GM21723 (cell line): ENCODE results near the gene EIF2AK3.
"Not testable (repeated sequence)": the region's sequence is repeated elsewhere in the genome, so short reads cannot be mapped to it uniquely, and the experiment has no call there.

ENCODE experiments used
- ATAC-seq: cut with Tn5 transposase; IDR thresholded peaks from one replicate; pipeline ENCODE4 v1.9.1; 2021; ENCODE audit warnings: mild to moderate bottlenecking, moderate library complexity; ENCODE audit not compliant: unreplicated experiment

Gene EIF2AK3

DNA sequence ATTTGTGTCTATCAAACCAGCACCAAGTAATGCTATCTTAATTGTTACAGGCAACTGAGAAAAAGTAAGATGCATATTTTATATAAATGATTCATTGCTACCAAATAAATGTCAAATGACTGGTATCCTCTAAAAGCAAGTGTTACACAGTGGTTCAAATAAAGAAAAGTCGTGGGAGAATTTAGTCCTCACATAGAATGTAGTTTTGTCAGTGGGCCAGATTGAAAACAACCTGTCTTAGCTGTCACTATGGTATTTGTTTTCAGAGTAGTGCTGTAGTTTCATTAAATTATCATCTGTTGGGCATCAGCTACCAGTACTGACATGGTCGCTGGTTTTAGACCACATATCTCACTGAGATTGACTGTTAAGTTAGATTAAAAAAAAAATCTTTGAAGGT, 10.2 kb upstream of the EIF2AK3 start:
- ATAC-seq = no peak

DNA sequence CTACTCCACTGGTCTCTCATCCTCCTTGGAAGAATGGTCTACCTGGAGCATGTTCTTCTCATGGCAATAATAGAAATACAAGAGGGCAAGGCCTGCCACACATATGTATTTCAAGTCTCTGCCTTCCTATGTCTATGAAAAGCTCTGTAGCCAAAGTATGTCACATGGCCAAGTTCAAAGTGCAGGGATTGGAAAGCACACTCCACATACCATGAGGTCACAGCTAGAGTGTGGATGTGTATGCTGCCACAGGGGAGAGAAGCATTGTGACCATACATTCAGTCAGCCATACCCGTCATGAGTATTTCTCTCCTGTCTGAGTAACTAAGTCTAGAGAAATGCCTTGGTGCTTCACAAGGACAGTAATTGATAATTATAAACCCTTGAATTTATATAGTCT, 8.8 kb upstream of the EIF2AK3 start:
- no peak for ATAC-seq

DNA sequence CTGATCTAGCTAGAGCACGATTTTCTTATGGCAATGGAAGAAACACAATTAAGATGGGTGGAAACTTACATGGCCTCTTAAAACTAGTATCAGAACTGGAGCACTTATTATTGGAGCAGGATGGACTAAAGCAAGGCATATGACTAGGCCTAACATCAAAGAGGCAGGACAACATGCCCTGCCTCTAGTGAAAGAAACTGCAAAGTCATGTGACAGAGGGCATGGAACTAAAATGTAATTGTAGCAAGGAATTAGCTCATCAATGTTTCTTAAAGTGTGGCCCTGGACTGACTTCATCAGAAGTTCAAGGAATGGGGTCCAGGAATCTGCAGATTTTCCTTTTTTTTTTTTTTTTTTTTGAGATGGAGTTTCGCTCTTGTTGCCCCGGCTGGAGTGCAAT, 5.3 kb upstream of the EIF2AK3 start:
- no peak for ATAC-seq

DNA sequence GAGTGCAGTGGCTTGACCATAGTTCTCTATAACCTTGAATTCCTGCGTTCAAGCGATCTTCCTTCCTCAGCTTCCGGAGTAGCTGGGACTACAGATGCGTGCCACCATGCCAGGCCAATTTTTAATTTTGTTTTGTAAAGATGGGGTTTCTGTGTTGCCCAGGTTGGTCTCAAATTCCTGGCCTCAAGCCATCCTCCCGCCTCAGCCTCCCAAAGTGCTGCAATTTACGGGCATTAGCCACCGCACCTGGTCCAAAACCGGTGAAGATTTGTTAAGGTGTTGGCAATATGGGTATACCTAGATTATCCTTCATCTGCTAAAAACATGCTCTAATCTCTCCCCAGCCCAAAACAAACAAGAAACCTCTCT, 1.3 kb upstream of the EIF2AK3 start:
- no peak for ATAC-seq

DNA sequence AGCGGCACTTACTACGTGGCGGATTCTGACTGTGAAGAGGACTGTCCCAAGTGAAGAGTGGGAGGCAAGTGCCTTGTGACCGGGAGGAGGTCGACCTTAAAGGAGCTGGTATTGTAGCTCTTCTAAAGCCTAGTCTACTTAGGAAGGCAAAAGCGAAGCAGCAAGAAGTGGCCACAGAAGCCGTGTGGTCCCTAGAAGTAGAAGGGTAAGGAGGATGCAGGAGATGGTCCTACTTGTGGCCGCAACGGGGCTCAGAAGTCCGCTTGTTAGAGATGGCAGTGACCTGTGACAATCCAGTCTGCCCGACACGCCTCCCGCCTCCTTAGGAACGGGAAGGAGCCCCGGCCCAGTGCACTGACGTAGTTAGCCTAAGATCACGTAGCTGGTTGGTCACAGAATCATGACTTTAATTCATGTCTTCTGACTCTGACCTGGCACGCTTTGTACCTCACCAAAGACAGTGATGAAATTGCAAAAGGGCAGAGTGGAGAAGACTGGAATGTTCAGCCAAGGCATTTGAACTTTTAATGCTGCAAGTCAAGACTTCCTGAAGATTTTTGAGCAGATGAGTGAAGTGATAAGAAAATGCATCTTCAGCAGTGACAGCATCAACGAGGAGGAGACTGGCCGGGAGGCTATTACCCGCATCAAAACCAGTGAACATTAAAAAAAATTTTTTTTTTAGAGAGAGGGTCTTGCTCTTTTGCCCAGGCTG, 749 bp upstream of the EIF2AK3 start:
- ATAC-seq = peak; percentile 52

DNA sequence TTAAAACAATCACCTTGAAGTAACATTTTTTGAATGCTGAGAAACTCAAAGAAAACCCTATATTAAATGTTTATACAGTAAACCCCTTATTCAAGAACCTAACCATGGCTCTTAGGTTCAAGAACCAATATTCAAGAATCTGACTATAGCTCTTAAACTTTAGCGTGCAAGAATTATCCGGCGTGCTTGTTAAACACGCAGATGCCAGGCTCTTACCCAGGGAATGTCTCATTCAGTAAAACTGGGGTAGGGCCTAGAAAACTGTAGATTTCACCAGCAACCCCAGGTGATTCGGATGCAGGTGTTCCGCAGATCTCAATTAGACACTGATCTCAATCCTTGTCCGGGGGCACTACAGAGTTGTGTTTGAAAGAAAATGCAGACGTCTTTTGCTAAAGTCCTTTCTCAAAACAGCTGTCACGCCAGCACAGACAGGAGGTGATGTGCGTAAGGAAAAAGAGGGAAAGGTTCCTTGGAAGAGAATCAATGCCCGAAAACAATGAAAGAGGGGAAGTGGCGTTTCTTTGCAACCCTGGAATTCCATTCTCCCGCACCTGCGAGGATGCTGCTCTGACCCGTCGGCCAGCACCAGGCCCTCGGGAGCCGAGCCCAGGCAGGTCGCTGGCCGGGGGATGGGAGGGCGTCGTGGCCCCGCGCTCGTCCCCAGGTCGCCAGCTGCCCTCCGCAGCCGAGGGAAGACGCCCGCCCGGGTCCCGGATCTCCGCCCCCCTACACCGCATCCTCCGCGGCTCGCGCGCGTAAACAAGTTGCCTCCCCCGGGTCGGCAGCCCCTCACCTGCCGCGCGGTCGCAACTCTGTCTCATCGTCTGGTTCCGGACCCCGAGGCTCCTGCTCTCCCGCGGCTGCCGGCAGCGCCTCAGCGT, 851 bp downstream of the EIF2AK3 start:
- ATAC-seq = peak; percentile 3

DNA sequence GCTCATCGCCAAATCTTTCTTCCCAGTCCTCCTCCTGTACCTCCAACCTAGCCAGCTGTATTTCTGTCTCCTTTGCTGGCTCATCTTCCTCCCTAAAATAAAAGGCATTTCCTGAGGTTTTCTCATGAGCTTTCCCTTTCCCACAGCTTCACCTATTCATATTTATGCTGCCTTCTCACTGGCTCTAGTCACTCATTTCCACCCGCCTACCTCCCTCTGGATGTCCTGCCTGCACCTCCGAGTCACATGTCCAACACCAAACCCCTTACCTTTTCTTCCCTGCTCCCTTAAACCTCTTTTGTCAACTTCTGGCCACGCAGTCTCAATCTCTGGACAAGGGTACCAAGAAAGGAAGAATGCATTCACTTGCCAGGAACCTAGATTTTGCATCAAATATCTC, 2.8 kb downstream of the EIF2AK3 start:
- no peak for ATAC-seq

DNA sequence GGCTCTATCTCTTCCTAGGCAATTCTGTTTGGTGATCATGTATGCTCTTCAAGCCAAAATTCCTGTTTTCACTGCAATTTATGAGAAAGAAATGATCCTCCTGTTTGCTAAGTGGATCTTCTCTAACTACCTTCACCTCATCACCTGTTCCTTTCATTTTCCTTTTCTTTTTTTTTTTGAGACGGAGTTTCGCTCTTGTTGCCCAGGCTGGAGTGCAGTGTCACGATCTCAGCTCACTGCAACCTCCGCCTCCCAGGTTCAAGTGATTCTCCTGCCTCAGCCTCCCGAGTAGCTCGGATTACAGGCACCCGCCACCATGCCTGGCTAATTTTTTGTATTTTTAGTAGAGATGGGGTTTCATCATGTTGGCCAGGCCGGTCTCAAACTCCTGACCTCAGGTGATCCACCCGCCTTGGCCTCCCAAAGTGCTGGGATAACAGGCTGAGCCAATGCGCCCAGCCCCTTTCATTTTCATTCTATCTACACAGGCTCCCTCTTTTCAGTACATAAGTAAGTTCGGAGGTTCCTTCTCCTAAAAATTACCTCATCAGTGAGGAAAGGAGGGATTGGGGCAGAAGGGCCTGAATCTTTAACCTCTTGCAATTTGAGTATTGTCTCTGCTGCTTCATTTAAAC, 3.3 kb downstream of the EIF2AK3 start:
- not testable (repeated sequence) for ATAC-seq

DNA sequence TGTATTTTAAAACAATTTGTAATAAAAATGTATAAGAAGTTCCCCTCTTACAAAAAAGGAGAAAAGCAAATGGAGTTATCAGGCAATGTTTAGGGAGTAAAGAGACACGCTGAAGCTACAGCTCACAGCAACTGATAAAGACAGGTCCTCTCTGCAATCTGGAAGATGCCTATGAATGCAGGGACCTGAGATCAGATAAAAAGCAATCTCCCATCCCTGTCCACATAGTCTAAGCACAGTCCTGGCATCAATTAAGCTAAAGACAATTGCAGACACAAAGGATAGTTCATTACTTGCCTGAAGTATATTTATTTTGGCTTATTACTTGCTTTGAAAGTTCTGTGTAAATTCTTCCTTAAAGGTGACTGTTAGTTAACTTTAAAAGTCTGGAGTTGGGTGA, 5.0 kb downstream of the EIF2AK3 start:
- no peak for ATAC-seq

DNA sequence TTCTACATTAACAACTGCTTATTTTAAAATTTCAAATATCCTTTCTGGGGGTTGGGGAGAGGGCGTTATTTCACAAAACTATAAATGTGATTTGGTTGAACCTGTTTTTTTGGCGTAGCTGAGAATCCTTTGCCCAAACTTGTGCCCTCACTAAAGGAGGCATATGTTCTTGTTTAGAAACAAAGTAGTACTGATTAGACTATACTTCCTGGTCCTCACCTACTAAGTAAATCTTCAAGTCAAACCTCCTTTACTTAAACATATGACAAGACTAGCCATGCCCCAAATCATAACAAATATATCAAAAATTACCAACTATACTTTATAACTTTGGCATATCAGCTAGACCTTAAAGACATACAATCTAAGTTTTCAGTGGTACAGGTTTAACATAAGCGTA, 5.8 kb downstream of the EIF2AK3 start:
- no peak for ATAC-seq

DNA sequence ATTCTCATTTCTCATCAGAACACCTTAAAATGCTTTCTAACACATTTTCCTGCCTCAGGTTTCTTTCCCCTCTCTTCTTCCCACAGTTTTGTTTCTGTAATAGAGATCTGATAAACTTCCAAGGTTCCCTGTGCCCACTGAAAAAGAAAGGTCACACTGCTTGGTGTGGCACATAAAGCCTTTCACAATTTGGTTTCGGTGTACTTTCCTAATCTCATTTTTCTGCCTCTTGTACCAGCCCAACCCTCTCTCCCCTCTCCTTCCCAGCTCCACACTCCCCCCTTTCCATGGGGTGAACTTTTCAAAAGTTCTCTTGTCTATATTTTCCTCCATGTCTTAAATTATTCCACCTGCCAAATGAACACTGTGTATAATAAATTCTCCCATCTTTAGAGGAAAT, 7.2 kb downstream of the EIF2AK3 start:
- no peak for ATAC-seq

DNA sequence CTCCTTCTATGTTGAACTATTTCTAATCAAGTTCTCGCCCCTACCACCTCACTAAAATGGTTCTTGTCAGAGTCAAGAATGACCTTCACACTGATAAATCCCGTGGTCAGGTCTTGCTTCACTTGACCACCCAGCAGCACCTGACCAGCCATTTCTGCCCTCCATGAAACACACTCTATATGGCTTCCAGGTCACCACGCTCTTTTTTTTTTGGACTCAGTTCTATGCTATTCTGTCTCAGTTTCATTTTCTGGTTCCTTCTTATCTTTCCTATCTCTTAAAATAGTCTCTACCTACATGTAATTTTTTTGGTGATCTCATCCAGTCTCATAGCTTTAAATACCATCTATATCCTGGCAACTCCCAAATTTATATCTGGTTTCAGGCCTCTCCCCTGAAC, 11.4 kb downstream of the EIF2AK3 start:
- ATAC-seq = peak; percentile 68

DNA sequence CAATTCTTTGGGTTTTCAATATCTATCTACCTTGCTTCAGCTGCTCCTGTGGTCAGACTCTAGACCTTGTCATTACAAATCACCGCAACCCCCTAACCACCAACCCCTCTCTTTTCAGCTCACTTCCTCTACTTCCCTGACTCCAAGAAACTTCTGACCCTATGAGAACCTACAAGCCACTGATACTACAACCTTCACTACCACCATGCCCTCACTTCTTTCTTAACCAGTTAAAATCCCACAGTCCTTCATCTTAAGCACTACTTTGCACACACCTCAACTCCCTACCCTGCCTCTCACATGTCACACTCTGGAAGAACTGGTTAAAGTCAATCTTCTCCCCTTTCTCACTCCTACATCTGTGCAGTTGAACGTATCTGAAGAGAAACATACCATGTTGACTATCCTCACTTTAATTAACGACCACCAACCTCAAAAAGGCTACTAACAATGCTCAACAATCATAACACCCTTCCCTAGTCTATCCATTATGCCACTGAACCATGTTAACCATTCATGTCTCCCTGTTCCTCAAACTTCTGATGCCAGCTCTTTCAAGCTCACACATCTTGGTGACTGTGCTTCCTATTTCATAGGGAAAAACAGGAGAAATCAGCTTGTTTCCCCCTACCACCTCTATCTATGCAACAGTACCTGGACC, 12.6 kb downstream of the EIF2AK3 start:
- ATAC-seq = peak; percentile 73

DNA sequence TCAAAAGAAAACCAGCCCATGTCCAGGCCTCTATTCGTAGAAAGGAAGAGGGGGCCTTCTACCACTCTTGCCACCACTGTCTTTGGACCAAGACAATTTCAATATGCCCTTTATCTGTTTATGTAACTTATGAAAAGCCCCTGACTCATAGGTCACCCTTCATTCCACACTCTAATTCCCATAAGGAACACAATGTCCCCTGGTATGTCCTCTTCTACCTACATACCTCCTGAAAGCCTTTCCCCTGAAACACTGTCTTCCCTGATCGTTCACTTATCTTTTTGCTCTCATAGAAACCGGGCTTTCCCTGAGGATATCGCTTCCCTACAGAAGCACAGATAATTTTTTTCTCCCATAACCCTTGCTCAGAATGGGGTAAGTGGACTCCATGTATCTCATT, 13.3 kb downstream of the EIF2AK3 start:
- ATAC-seq = no peak

DNA sequence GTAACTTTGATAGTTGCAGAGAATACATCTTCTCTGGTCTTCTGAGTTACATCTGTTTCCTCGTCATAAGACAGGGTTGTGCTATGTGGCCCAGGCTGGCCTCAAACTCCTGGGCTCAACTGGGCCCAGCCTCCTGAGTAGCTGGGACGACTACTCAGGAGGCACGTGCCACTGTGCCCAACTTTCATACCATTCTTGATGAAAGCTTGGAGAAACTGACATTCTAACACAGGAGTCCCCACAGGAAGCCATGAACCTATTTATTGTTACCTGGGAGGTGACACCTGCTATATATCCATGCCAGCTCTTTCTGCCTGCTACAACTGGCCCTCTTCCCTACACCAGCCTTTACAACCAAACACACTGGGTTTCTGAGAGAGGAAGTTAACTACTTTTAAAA, 19.1 kb downstream of the EIF2AK3 start:
- ATAC-seq = no peak

DNA sequence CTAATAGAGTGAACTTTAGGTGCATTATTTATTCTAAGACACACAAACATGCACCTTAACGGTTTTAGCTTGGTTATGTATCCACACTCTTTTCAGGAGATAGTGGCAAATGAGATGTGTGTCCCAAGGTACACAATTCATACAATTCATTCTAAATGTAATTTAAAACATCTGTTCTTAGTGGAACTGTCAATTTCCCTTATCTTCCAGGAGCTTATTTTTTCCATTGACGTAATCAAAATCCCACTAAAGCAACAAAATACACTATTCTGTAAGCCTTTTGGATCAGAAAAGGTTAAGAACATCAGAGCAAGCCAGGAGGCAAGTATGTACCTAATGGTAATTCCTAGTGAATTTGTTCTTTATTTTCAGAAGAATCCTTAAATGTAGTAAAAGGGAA, 19.8 kb downstream of the EIF2AK3 start:
- ATAC-seq = no peak

DNA sequence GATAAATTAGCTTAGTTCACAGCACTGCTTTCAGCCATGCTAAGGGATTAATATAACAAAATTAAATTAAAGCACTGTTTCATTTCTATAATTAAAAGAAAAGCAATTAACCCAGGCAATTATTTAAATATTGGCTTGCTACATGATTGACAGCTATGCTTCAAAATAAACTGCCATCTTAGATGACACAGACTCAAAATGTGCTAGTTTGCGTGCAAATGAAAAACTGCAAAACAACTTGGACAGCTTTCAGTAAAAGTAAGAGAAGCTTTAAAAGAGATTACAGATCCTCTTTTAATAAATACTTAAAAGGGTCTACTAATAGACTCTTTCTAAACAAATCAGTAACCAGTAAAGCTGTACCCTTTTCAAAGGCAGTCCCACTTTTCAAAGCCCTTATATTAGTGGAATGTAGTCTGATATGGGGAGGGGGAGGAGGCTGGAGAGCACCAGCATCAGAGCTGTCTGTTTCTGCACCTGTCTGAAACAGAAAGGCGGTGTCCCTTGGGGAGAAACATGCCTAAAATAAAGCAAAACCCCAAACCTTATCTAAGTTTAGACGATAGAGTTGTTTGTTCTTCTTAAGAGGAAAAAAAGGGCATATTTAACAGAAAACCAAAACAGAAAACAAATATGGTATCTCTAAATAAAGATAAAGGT, 20.8 kb downstream of the EIF2AK3 start:
- ATAC-seq = peak; percentile 87

DNA sequence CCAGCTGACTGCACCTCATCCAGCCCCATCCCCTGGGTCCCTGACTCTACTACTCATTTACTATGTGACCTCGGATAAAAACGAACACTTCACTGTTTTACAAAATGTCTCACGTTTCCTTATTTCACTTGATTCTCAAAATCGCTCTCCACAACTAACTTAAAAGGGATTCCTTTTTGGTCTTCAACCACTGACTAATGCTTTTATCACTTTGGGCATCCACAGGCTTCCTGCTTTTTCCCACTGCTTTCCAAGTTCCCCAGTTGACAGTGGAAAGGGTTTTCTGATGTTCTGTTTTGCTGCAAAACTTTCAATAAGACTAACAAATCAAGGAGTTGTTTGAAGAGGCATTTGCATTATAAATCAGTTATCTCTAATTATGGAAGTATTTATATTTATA, 24.1 kb downstream of the EIF2AK3 start:
- no peak for ATAC-seq

DNA sequence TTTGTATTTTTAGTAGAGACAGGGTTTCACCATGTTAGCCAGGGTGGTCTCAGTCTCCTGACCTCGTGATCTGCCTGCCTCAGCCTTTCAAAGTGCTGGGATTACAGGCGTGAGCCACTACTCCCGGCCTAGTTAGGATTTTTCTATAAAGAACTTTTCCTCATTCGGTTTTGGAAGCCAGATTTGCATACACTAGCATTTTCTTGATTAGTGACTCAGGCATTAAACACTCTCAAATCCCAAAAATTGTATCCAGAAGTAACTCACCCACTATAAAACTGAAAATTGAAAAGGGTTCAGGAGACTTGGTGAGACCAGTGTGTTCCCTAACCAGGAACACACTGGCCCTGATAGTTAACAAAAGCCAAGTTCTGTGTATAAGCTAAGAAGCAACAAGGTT, 25.2 kb downstream of the EIF2AK3 start:
- no peak for ATAC-seq

DNA sequence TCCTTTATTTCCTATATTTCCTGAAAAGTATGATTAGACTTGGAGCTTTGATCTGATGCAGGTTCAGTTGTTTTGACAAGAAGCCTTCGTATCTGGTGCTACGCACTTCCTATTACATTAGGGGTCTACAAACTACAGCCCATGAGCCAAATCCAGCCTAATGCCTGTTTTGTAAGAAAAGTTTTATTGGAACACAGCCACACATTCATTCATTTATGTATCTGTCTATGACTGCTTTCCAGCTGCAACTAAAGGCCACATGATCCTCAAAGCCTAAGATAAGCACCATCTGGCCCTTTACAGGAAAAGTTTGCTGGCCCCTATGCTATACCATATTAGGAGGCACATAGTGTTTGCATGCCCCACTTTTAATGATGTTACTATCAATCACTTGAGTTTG, 26.0 kb downstream of the EIF2AK3 start:
- no peak for ATAC-seq

DNA sequence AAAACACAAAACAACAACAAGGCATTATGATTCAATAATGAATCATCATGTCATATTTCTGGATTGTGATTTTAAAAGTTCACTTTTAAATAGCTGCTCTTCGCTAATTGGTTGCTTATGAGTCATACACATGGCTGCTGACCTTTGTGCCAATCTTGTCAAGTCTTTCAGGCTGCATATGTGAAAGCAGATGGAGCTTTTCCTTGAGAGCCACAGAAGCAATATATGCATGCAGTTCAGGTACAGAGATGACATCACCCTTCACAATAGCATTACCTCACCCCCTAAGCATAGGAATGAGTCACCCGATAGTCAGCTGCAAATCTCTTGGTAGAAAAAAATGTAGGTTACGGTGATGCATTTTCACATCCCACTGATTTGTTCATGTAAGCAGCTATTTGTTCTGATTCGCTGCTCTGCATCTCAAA, 27.2 kb downstream of the EIF2AK3 start:
- peak; percentile 96 for ATAC-seq
